H9 (cell line): ENCODE measurements around the gene STPG1. TPM values are rescaled to one million over a fixed set of nuclear protein-coding genes. Genes with fewer than 3 reads are reported as not detected.

ENCODE experiments used
- DNase-seq: peaks from one replicate; pipeline ENCODE4 v3.0.0-alpha.2; 2017
- H2AFZ ChIP-seq: one replicate; pipeline ENCODE4 v1.6.1; 2013; ENCODE audit warnings: mild to moderate bottlenecking, low read length, control low read depth, moderate library complexity
- H2AK5ac ChIP-seq: 2 replicates; pipeline ENCODE4 v1.6.1; 2013; ENCODE audit warnings: low read length, control low read depth, mixed read lengths; ENCODE audit not compliant: insufficient read length
- H2BK120ac ChIP-seq: one replicate; pipeline ENCODE4 v1.6.1; 2013; ENCODE audit warnings: low read depth, mild to moderate bottlenecking, low read length, control low read depth, inconsistent platforms; ENCODE audit not compliant: poor library complexity, severe bottlenecking
- H2BK12ac ChIP-seq: 2 replicates; pipeline ENCODE4 v1.6.1; 2013; ENCODE audit warnings: low read length, control low read depth, mixed read lengths, low read depth; ENCODE audit not compliant: insufficient read length
- H2BK15ac ChIP-seq: 2 replicates; pipeline ENCODE4 v1.6.1; 2013; ENCODE audit warnings: low read depth, low read length, control low read depth
- H2BK20ac ChIP-seq: one replicate; pipeline ENCODE4 v1.6.1; 2013; ENCODE audit warnings: low read depth, mild to moderate bottlenecking, low read length, control low read depth, inconsistent platforms; ENCODE audit not compliant: poor library complexity, severe bottlenecking
- H2BK5ac ChIP-seq: 2 replicates; pipeline ENCODE4 v1.6.1; 2013; ENCODE audit warnings: low read length, control low read depth, mixed read lengths; ENCODE audit not compliant: insufficient read length
- H3K14ac ChIP-seq: 2 replicates; pipeline ENCODE4 v1.6.1; 2013; ENCODE audit warnings: low read length, control low read depth; ENCODE audit not compliant: insufficient read depth
- H3K18ac ChIP-seq: 2 replicates; pipeline ENCODE4 v1.6.1; 2013; ENCODE audit warnings: low read depth, mild to moderate bottlenecking, mixed read lengths, low read length, control low read depth; ENCODE audit not compliant: insufficient read length
- H3K23ac ChIP-seq: 2 replicates; pipeline ENCODE4 v1.6.1; 2013; ENCODE audit warnings: low read length, control low read depth, mixed read lengths, low read depth; ENCODE audit not compliant: insufficient read length
- H3K23me2 ChIP-seq: 2 replicates; pipeline ENCODE4 v1.6.1; 2013; ENCODE audit warnings: low read depth, mild to moderate bottlenecking, mixed read lengths, low read length, control low read depth; ENCODE audit not compliant: insufficient read length, poor library complexity, severe bottlenecking
- H3K27ac ChIP-seq: 2 replicates; pipeline ENCODE4 v1.5.1; 2013; ENCODE audit warnings: low read length, control low read depth, mixed read lengths, low read depth; ENCODE audit not compliant: insufficient read length
- H3K27me3 ChIP-seq: 2 replicates; pipeline ENCODE4 v1.6.1; 2013; ENCODE audit warnings: low read length, control low read depth, inconsistent platforms; ENCODE audit not compliant: insufficient read depth
- H3K4ac ChIP-seq: 2 replicates; pipeline ENCODE4 v1.6.1; 2013; ENCODE audit warnings: low read depth, mild to moderate bottlenecking, control low read depth, inconsistent platforms, low read length, moderate library complexity
- H3K4me1 ChIP-seq: 2 replicates; pipeline ENCODE4 v1.6.1; 2013; ENCODE audit warnings: low read length, control low read depth, inconsistent platforms; ENCODE audit not compliant: insufficient read depth
- H3K4me2 ChIP-seq: 2 replicates; pipeline ENCODE4 v1.6.1; 2013; ENCODE audit warnings: low read length, control low read depth, mixed read lengths; ENCODE audit not compliant: insufficient read length, insufficient read depth
- H3K56ac ChIP-seq: 2 replicates; pipeline ENCODE4 v1.6.1; 2013; ENCODE audit warnings: low read depth, mild to moderate bottlenecking, mixed read lengths, low read length, control low read depth; ENCODE audit not compliant: insufficient read length
- H3K79me1 ChIP-seq: 2 replicates; pipeline ENCODE4 v1.6.1; 2013; ENCODE audit warnings: low read depth, mild to moderate bottlenecking, moderate library complexity, low read length, control low read depth, inconsistent platforms; ENCODE audit not compliant: insufficient read depth, poor library complexity, severe bottlenecking
- H3K79me2 ChIP-seq: 2 replicates; pipeline ENCODE4 v1.6.1; 2013; ENCODE audit warnings: low read length, control low read depth, inconsistent platforms; ENCODE audit not compliant: insufficient read depth
- H3K9ac ChIP-seq: 2 replicates; pipeline ENCODE4 v1.6.1; 2013; ENCODE audit warnings: low read length, control low read depth, mixed read lengths; ENCODE audit not compliant: insufficient read length; ENCODE audit errors: extremely low read depth
- H3K9me3 ChIP-seq: one replicate; pipeline ENCODE4 v1.6.1; 2013; ENCODE audit warnings: low read depth, low read length, inconsistent platforms; ENCODE audit not compliant: control insufficient read depth
- H3T11ph ChIP-seq: one replicate; pipeline ENCODE4 v1.6.1; 2013; ENCODE audit warnings: mild to moderate bottlenecking, low read length, control low read depth, inconsistent platforms
- H4K20me1 ChIP-seq: one replicate; pipeline ENCODE4 v1.6.1; 2013; ENCODE audit not compliant: control insufficient read depth, insufficient read length, insufficient read depth
- H4K5ac ChIP-seq: 2 replicates; pipeline ENCODE4 v1.6.1; 2013; ENCODE audit warnings: low read depth, mild to moderate bottlenecking, mixed read lengths, low read length, control low read depth; ENCODE audit not compliant: insufficient read length
- H4K8ac ChIP-seq: replicated peaks from 2 replicates; pipeline ENCODE4 v1.6.1; 2013; ENCODE audit warnings: low read length, control low read depth, mixed read lengths, low read depth; ENCODE audit not compliant: insufficient read length
- H4K91ac ChIP-seq: 2 replicates; pipeline ENCODE4 v1.6.1; 2013; ENCODE audit warnings: low read depth, mild to moderate bottlenecking, moderate library complexity, mixed read lengths, low read length, control low read depth; ENCODE audit not compliant: insufficient read length
- H3K27ac Mint-ChIP-seq, 3 experiments: 2 replicates in 2 of 3; 3 replicates in 1 of 3; pipeline ENCODE4 v1.8.0; 2020 to 2021; ENCODE audit warnings: mixed read lengths in 3 of 3, mild to moderate bottlenecking in 1 of 3, moderate library complexity in 1 of 3
- H3K27me3 Mint-ChIP-seq: 2 replicates; pipeline ENCODE4 v1.8.0; 2021; ENCODE audit warnings: low read depth, mild to moderate bottlenecking, moderate library complexity, mixed read lengths
- H3K36me3 Mint-ChIP-seq, 3 experiments: 2 replicates in 2 of 3; 3 replicates in 1 of 3; pipeline ENCODE4 v1.8.0; 2020 to 2021; ENCODE audit warnings: low read depth in 3 of 3, mixed read lengths in 3 of 3; ENCODE audit not compliant: insufficient read depth in 1 of 3
- H3K4me1 Mint-ChIP-seq, 2 experiments: 2 replicates each; pipeline ENCODE4 v1.8.0; 2020; ENCODE audit warnings: mixed read lengths in 2 of 2
- H3K4me3 Mint-ChIP-seq, 2 experiments: 2 replicates in 1 of 2; 3 replicates in 1 of 2; pipeline ENCODE4 v1.8.0; 2020 to 2021; ENCODE audit warnings: mild to moderate bottlenecking in 2 of 2, mixed read lengths in 2 of 2, moderate library complexity in 1 of 2
- H3K9me3 Mint-ChIP-seq, 2 experiments: 2 replicates in 1 of 2; 3 replicates in 1 of 2; pipeline ENCODE4 v1.8.0; 2020; ENCODE audit warnings: mild to moderate bottlenecking in 2 of 2, mixed read lengths in 2 of 2, moderate library complexity in 1 of 2
- WGBS: extraction: QIAGEN DNeasy Blood & Tissue Kit; methylation state at CpG from one replicate; pipeline ENCODE4 v1.1.7; 2013; ENCODE audit warnings: missing lambda C conversion rate, low lambda C conversion rate, mixed read lengths; ENCODE audit not compliant: insufficient read length; ENCODE audit errors: extremely low coverage; 5-methylcytosine and 5-hydroxymethylcytosine counted together
- total RNA-seq: library from RNA; stranded (reverse); gene quantifications from 2 replicates; pipeline ENCODE4 v1.2.1, GENCODE V29; 2021
- TF ChIP-seq, protein P1 (sequence below): fragments of 200-600 bp; sonication (generic); conservative IDR thresholded peaks from 3 replicates; pipeline ENCODE4 v1.8.0; 2021; ENCODE audit warnings: antibody characterized with exemption, mild to moderate bottlenecking

The STPG1 gene
- total RNA-seq, 1 experiment from 2014 or later, result 8.3 TPM

- H4K8ac ChIP-seq, result no peak overlapping the region
- no peak overlapping the region for H3K14ac ChIP-seq
- H4K5ac ChIP-seq, result no peak overlapping the region
- no peaks in the 10 kb centered on the region; the same call in 1 of the 2 replicates for H3K4me1 ChIP-seq
- no peak overlapping the region for H2AK5ac ChIP-seq
- Mint-ChIP-seq H3K27me3 (peaks cover 3% of the 10 kb centered on the region; the same call in 1 of the 2 replicates), H3K9me3 (no peaks in the 10 kb centered on the region), H3K4me1 (peaks cover 22 to 24% of the 10 kb centered on the region in 2 experiments), H3K36me3 (peaks cover 3 to 4% (median 3%) of the 10 kb centered on the region in 3 experiments; a peak in 5 of 7 replicates), H3K4me3 (no peak overlapping the region), H3K27ac (no peak overlapping the region)
- no peak overlapping the region for H2BK15ac ChIP-seq
- no peaks in the 10 kb centered on the region for H4K20me1 ChIP-seq
- H3K23ac ChIP-seq, result no peak overlapping the region
- no peak overlapping the region for H3K18ac ChIP-seq
- no peak overlapping the region for H2AFZ ChIP-seq
- TF ChIP-seq, protein P1, sequence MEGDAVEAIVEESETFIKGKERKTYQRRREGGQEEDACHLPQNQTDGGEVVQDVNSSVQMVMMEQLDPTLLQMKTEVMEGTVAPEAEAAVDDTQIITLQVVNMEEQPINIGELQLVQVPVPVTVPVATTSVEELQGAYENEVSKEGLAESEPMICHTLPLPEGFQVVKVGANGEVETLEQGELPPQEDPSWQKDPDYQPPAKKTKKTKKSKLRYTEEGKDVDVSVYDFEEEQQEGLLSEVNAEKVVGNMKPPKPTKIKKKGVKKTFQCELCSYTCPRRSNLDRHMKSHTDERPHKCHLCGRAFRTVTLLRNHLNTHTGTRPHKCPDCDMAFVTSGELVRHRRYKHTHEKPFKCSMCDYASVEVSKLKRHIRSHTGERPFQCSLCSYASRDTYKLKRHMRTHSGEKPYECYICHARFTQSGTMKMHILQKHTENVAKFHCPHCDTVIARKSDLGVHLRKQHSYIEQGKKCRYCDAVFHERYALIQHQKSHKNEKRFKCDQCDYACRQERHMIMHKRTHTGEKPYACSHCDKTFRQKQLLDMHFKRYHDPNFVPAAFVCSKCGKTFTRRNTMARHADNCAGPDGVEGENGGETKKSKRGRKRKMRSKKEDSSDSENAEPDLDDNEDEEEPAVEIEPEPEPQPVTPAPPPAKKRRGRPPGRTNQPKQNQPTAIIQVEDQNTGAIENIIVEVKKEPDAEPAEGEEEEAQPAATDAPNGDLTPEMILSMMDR, result no peak
- H3K79me1 ChIP-seq, result no peaks in the 10 kb centered on the region
- no peaks in the 10 kb centered on the region for H3K27me3 ChIP-seq
- H4K91ac ChIP-seq, result no peak overlapping the region
- H2BK12ac ChIP-seq, result no peak overlapping the region
- no peak overlapping the region for H3K9ac ChIP-seq
- H3K56ac ChIP-seq, result no peak overlapping the region
- H3K4me2 ChIP-seq, result no peak overlapping the region
- WGBS, result no CpG with 5 or more reads among the region's 4 CpGs
- no peak overlapping the region for H3K27ac ChIP-seq
- H3K4ac ChIP-seq, result no peak overlapping the region
- no peaks in the 10 kb centered on the region for H3K79me2 ChIP-seq
- DNase-seq, result no peak
- H3T11ph ChIP-seq, result no peak overlapping the region
- no peaks in the 10 kb centered on the region for H3K9me3 ChIP-seq
- no peak overlapping the region for H2BK20ac ChIP-seq
- peaks cover 6% of the 10 kb centered on the region for H3K23me2 ChIP-seq
- H2BK5ac ChIP-seq, result no peak overlapping the region
- no peak overlapping the region for H2BK120ac ChIP-seq
Observed at GRCh38 chr1:24420547-24420946, 7.0 kb upstream of the STPG1 start.
